Endothelial cell of hepatic sinusoid (primary cell): ENCODE results near the gene DEGS2.

ENCODE experiments used
- in situ Hi-C: cut with HindIII; loops from 2 replicates; pipeline ENCODE4 v1.10.0; 2017; ENCODE audit warnings: low sequenced_read_pairs

Gene DEGS2

DNA sequence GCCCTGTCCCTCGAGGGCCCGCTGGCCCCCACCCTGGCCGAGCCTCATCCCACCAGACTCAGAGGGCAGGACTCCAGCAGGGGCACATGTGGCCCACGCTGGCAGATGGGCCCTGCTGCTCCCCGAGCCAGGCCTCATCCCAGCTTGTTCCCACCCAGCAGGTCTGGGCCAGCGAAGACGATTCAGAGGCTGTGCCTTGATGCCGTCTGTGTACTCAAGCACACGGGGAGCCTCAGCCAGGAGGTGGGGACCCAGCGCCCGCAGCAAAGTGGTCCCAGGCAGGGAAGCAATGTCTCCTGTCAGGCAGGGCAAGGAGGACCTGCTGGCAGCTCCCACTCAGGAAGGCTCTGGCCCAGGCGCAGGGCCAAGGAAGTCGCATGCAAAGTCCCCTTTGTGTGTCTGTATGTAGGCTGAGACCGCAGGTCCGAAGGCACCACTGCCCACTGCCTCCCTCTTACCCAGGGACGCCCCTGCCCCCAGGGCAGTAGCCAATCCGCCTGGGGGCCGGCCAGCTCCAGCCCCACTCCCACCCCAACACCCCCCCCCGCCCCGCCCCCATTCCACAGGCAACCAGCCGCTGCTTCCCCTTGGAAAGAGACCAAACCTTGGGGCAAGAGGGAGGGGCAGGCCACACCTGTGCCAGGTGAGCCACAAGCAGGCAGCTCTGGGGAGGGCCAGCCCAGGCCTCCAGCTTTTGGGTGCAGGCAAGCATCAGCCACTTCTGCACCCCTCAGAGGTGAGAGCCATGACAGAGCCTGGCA is 9.4 kb downstream of the DEGS2 start:
- in situ Hi-C loops, result no loop called here

DNA sequence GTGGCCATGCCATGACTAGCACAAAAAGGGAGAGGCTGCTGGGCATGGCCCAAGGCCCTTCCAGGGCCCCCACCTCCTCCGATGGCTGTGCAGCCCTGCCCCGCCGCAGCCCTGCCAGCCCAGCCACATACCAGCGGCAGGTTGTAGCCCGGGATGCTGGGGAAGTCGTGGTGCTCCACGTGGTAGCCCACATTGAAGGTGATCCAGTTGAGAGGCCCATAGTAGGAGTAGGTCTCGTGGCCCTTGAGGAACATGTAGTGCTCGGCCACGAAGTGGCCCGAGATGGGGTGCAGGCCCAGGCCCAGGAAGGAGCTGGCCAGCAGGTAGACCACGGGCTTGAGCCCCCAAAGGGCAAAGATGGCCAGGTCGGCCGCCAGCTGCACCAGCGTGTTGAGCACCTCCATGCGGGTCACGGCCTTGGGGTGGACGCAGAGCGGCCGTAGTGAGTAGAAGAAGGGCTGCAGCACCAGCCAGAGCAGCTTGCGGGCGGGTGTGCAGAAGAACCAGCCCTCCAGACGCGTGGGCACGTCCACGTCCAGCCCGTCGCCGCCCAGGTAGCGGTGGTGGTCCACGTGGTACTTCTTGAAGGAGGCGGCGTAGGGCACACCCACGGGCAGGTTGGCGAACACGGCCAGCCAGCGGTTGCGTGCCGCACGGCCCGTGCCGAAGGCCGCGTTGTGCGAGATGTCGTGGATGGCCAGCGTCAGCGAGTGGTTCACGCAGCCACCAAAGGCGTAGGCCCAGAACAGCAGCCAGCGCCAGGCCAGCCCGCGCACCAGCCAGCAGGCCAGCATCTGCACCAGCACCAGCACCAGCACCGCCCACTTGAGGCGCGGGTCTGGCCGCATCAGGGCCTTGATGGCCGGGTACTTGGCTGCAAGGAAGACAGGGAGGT is 10.4 kb downstream of the DEGS2 start:
- in situ Hi-C loops, result no loop called here

DNA sequence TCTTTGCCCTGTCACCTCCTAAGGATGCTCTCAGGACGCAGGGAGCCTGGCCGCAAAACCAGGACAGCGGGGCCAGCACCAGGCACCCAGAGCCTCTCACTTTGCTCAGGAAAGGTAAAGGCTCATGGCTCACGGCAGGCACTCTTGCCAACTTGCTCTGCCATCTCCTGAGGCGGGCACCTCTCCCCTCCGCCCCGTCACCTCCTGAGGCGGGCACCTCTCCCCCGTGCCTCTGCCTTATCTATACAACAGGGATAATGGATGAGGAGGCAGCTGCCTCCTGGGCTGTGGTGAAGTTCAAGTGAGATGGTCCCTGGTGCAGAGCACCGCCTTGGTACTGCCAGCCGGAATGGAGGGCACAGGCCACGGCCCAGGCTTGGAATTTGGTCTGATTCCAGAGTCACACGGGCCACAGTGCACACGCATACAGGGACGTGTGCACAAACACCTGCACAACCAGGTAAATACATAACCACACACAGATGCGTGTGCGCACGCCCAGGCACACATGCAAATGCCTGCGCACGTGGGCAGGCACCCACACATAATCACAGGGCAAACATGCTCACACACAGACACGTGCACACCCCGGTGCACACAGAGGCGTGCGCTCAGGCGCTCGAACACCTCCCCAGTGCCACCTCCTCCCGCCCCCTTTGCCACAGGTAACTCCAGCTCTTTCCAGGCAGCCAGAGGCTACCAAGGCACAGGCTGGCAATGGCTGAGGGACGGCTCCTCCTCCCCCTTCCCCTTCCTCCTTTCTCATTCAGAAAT is 11.6 kb downstream of the DEGS2 start:
- in situ Hi-C loops, result no loop called here

DNA sequence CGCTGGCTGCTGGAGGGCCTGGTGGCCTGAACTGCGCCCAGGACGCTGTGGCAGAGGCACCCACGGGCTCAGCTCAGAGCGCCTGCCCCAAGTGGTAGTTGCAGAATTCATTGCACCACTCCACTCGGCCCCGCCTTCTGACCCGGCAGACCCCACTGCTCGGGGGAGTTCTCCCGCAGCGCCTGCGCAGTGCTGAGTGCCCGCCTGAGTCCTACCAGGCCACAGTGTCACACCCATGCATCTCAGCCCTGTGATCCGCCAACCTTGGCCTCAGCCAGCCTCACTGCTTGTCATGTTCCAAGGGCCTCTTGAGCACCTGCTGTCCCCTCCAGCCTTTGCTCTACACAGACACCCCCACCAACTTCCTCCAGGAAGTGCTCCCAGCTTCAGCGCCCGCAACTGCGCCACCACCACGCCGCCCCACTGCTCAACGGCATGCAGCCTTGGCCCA is 12.2 kb downstream of the DEGS2 start:
- in situ Hi-C loops, result no loop called here

DNA sequence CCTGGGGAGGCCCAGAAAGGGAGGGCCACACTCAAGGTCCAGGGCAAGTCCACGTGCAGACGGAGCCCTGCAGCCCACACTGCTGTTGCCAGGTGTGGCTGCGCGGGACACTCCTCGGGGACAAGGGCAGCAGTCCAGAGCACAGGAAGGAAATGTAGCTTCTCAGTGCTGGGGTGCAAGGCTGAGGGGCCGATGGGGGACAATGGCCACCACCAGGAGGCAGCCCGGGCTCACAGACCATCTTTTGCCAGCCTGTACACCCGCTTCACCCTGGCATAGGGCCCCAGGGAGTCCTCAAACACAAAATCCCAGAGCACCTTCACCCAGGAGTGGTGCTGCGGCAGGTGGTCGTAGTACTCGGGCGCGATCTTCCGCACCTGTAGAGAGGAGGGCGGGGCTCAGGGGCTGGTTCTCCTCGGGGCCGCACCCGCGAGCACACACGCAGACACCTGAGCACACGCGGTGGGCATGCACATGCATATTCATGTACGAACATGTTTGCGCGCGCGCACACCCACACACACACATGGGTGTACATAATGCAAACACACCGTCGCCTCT is 12.8 kb downstream of the DEGS2 start:
- in situ Hi-C loops, result no loop called here

DNA sequence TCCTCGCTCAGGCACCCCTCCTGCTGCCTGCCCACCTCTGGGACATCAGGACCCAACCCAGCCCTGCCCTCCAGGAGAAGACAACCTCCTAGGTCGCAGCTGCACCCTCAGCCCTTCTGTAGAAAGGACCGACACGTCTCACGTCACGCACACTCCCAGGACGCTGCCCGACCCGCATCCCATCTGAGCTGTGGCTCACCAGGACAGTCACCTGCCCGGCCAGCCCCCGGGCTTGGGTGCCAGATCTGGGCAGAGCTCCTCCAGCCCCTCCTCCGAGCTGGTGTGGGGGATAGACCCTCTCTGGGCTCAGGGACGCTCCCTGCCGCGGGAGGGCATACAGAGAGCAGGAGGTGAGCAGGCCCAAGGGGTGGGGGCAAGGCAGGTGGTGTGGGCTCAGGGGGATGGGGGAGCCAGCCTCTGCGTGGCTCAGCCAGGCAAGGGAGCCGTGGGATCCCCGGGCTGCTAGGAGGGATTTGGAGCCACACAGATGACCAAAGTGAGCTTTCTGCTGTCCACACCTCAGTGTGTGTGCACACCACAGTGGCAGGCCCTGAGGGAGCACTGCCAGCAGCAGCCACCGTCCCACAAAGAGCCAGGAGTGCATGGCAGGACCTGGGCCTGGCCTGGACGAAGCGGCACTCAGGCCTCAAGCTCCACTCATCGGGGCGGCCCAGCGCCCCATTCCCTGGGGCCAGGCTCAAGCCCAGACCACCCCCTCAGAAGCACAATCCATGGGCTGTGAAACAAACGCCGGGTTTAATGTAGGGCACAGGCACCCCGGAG is 13.6 kb downstream of the DEGS2 start:
- in situ Hi-C loops, result no loop called here

DNA sequence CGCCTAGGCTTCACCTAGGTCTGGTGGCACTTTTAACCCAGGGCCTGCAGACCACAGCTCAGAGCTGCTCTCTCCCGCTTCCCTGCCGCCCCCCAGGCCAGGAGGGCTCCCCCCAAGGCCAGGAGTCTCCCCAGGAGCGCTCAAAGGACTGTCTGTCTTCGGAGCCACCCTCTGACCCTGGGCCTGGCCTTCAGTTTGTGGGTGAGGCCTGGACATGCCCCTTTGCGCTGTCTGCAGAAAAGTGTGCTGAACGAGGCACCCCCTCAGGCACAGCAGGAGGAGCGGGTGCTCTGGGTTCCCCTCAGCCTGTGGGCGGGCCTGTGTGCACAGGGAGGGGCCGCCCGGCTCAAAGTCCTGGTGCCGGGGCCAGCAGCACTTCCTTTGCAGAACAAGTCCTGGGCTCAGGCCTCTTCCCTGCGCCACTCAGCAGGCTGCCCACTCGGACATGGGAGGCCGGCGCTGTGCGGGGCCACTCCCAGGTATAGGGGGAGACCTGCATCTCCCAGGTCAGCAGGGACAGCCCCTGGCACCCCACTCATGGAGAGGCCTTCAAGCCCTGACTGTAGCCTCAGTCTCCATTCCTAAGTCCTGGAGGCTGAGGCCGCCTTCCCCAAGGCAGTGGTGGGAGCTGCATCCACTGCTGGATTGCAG is 14.3 kb downstream of the DEGS2 start:
- in situ Hi-C loops, result no loop called here

DNA sequence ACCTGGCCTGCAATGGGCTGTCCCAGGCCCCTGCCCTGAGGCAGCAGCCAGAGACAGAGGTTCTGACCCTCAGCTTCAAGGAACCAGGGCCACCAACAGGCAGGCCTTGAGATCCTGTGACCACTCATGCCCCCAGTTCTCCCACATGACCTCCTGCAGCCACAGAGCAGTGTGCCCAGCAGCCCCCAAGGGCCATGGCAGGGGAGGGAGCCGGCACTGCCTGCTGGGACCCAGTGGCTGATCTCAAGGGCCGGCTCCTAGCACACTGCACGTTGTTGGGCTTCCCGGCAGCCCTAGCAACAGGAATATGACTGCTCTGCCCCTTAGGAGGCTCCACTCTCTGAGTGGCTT is 14.8 kb downstream of the DEGS2 start:
- in situ Hi-C loops, result no loop called here

DNA sequence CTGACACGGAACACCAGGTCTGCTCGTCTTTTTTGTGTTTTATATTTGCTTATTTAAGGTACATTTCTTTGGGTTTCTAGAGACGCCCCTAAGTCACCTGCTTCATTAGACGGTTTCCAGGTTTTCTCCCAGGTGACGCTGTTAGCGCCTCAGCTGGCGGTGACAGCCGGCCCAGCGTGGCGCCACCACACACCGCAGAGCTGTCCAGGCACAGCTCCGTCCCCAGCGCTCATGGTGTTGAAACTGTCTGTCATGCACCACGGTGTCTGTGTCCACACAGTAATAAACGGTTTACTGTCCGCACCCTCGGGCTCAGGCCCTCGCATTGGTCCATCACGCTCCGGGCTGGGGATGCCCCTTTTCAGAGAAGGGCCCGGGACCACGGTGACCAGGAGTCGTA is 15.5 kb downstream of the DEGS2 start:
- in situ Hi-C loops, result no loop called here

DNA sequence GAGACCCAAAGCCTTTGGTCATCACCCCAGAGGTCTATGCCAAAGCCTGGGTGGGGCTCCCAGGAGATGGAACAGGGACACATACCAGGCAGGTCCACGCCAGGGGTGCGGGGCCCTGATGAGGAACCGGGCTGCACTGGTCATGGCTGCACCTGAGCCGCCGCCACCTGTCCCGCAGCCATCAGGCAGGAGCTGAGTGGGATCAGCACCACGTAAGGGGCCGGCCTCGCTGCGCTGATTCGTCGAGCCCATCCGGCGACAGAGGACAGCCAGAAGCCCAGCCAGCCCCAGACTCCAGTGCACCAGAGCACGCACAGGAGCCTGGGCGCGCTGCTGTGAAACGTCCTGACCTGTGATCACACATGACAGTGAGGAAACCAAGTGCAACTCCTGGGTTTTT is 15.9 kb downstream of the DEGS2 start:
- in situ Hi-C loops, result no loop called here

DNA sequence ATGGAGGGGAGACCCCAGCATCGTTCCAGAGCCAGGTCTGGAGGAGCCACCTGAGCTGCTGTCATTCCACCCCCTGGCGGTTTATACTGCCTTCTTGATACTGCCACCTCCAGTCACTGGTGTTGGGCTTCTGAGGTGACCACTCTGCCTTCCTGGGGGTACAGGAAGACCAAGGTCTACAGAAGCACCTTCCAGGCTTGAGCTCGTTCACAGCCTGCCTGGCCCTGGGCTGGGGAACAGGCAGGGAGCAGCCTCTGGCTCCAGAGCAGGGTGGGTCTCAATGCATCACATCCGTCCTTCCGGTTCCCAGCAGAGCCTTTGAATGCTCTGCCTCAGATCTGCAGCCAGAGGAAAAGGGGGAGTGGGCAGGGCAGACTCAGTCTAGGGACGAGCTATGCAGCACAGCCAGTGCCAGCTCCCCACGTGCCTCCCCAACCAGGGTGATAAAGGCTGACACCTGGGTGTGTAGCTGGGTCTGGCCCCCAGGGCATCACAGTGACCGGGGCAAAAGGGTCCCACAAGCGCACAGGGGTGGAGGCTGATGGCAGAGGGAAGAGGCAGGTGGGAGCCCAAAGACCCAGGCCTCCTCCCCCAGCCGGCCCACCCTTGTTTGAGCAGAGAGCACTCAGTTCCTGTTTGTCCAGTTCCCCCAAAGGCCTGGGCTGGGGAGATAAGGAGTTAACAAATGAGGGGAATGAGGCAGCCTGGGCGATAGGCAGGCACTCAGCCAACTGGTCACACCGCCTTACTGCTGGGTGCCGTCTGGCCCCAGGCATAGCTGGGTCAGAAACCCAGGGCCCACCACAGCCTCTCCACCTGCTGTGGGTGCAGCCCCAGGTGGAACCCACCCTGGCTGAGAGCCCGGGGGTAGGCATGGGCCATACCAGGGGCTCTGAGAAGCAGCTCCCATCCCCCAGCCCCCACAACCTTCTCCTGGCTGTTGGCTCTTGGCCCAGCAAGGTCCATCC is 17.1 kb downstream of the DEGS2 start:
- in situ Hi-C loops, result no loop called here

DNA sequence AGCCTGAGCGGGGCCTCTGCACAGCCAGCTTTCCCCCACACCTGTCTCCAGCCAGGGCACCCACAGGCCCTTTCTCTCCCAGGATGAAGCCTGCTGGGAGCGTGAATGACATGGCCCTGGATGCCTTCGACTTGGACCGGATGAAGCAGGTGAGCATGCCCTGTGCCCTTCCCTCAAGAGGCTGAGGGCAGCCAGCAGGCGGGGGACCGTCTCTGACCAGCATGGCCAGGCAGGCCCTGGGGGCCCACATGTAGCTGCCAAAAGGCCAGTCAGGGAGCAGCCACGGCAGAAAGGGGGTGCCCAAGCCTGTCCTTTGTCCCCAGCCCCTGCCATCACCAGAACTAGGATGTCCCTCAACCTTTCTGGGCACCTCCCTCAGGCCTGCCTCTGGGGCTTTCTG is 18.3 kb downstream of the DEGS2 start:
- in situ Hi-C loops, result no loop called here

DNA sequence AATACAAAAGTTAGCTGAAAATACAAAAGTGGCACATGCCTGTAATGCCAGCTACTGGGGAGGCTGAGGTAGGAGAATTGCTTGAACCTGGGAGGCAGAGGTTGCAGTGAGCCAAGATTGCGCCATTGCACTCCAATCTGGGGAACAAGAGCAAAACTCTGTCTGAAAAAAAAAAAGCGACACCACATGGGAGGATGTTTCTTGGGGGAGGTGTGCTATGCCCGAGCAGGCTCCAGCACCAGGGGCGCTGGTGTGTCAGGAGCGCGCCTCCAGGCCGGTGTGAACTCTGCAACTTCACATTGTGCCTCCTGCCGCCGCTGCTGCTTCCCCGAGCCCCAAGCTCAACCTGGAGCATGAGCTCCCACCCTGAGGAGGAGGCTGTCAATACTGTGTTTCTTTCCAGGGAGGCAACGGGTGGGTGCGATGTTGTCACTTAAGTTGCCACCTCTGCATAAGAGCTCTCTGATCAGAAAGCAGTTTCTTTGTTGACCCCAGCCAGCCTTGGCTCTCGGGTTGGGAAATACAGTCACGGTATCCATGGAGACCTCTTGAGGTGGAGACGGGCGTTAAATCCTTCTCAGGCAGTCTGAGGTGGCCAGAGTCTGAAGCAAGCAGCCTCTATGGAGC is 18.9 kb downstream of the DEGS2 start:
- in situ Hi-C loops, result no loop called here

DNA sequence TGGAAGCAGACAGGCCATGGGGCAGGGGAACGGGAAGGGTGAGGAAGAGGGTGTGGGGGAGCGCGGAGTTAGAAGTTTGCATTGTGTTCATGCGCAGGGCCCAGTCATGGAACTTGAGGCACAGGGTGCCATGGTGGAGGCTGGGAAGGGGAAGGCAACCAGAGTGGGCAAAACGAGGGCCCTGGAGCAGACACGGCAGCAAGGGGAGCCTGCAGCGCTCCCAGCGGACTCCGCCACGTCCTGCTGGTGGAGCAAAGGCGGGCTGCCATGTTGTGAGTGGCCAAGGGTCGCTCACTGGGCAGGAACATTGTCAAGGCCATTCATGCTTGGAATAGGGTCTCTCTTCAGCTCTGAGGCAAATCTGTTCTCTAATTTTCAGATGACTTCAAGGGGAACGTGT is 20.5 kb downstream of the DEGS2 start:
- in situ Hi-C loops, result no loop called here

DNA sequence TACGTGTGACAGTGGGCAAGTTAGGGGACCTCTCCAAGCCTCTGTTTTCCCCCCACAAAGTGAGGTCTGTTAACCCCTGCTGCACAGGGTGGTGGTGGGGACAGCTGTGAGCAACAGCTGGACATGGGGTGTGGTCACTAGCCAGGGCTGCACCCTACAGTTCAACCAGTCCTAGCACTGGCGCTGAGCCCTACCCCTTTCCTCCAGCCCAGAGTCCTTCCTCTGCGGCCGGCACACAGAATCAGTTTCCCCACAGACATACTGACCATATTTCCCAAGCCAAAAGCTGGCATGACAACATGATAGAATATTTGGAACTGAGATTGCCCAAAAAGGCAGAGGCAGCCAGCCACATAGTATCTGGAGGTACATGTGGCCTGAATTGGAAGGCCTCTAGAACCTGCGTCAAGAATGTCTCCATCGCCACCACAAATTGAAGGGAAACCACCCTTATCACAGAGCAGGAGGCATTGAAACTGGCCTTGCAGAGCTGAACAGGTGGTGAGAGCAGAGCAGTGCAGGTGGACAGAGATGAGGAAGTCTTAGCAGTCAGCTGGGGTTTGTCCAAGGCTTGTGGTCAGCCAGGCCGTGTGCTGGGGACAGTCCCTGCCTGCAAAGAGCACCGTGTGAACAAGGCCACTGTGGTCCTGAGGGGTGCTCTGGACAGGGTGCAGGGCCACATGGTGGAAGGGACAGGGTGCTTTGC is 21.2 kb downstream of the DEGS2 start:
- in situ Hi-C loops, result no loop called here

DNA sequence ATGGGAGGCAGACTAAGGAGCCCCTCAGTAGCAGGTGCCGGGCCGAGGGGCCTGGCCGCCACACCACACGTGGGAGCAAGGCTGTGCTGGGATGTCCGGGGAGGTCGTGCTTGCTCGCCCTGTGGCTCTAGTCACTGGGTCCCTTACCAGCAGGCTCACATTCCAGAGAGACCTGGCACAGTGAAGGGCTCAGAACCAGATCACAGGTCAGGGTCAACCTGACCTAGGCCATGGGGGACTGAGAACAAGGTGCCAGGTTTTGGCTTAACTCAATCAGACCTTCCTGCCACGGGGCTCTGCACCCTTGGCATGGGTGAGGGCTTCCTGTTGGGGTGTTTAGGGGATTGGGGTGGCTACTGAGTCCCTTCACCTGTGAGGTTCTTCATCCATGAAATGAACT is 22.3 kb downstream of the DEGS2 start:
- in situ Hi-C loops, result no loop called here

DNA sequence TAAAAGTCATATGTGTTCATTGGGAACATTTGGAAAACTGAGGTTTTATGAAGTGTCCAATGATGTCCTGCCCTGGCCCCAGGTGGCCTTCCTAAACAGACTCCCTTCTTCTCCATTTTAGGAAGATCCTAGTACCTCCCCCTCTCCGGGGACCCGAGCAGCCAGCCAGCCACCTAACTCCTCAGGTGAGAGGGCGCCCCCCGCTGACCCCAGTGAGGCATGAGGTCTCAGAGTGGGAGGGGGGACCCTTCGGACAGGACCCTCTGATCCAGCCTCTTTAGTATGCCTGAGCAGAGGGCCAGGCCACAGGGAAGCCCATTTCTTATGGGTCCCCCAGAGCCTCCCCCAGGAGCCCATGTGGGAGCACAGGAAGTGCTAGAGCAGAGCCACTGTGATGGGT is 23.7 kb downstream of the DEGS2 start:
- in situ Hi-C loops, result no loop called here

DNA sequence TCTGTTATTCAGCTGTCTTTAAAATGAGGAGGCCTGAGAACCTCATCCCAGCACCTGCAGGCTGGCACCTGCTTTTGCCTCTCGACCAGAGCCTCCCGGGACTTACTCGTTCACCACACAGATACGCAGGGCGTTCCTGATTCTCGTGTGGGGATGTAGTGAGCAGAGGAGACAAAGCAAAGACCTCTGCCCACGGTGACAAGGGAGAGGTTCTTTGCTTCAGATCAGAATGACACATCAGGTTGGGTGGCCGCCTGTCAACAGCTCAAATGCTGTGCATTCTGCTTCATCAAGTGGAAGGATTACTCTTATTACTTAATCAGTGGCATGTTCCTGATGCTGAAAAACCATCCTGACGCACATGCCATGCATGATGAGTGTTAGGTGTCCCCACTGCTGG is 24.4 kb downstream of the DEGS2 start:
- in situ Hi-C loops, result no loop called here
